Mononuclear cell (primary cell): ENCODE measurements around the gene DIAPH3. TPM values are rescaled to one million over a fixed set of nuclear protein-coding genes. Genes with fewer than 3 reads are reported as not detected.

Experiments
- H3K27me3 ChIP-seq: 2 replicates; pipeline ENCODE4 v1.6.0; 2011; ENCODE audit warnings: low read length, control low read depth; ENCODE audit not compliant: insufficient read depth
- H3K4me1 ChIP-seq: 2 replicates; pipeline ENCODE4 v1.5.1; 2011; ENCODE audit warnings: mild to moderate bottlenecking, low read length, control low read depth; ENCODE audit not compliant: insufficient read depth
- H3K4me3 ChIP-seq: 2 replicates; pipeline ENCODE4 v1.5.1; 2011; ENCODE audit warnings: mild to moderate bottlenecking, low read length, moderate library complexity
- H3K9me3 ChIP-seq: 2 replicates; pipeline ENCODE4 v1.5.1; 2011; ENCODE audit warnings: low read depth, mild to moderate bottlenecking, control low read depth, low read length
- total RNA-seq: library from RNA; depleted of rRNA; stranded (reverse); fragments of >200 nt; gene quantifications from one replicate; pipeline ENCODE4 v1.2.3, GENCODE V29; 2012

The DIAPH3 gene
- total RNA-seq, 1 donor, result 0.21 TPM

DNA sequence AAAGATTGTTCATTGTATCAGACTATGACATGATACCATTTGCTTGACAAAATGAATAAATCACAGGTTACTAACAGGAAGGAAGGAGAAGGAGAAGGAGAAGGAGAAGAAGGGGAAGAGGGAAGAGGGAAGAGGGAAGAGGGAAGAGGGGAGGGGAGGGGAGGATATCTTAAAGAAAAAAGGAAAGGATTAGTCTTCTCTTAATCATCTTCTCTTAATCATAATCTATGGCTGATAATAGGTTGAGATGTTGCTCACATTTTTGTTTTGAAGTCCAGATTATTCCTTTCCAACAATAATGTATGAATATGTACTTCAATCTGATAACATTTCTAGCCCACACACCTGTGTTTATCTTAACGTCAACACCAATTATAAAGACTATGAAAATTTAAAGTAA lies 25.1 kb downstream of the DIAPH3 start:
- Histone ChIP-seq H3K27me3 (no peaks in the 10 kb centered on the region), H3K4me1 (no peaks in the 10 kb centered on the region), H3K9me3 (no peaks in the 10 kb centered on the region), H3K4me3 (no peak overlapping the region)

- Histone ChIP-seq H3K27me3 (no peaks in the 10 kb centered on the region), H3K4me3 (no peak overlapping the region), H3K9me3 (no peaks in the 10 kb centered on the region), H3K4me1 (no peaks in the 10 kb centered on the region)
Measured at GRCh38 chr13:60137911-60138560, 25.7 kb downstream of the DIAPH3 start.

DNA sequence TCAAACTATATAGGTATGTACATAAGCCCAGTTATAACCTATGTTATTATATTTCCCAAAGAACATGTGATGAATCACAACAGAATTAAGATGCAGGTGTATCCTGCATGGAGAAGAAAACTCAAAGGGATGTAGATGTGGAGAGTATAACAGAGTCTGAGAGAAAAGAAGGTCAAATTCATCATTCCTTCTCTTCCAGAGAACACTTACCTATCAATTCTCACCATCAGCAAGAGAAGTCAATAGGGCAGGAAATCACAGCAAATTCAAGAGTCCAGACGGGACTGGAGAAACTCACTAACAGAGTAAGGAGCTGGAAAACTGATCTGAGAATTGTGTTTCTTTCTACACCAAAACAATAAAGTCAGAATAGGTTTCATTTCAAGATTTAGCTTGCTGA lies 28.4 kb downstream of the DIAPH3 start:
- Histone ChIP-seq H3K4me3 (no peak overlapping the region), H3K27me3 (no peaks in the 10 kb centered on the region), H3K4me1 (no peaks in the 10 kb centered on the region), H3K9me3 (no peaks in the 10 kb centered on the region)

- Histone ChIP-seq H3K9me3 (no peaks in the 10 kb centered on the region), H3K27me3 (no peaks in the 10 kb centered on the region), H3K4me1 (no peaks in the 10 kb centered on the region), H3K4me3 (no peak overlapping the region)
Measured at GRCh38 chr13:60134376-60134775, 29.4 kb downstream of the DIAPH3 start.

DNA sequence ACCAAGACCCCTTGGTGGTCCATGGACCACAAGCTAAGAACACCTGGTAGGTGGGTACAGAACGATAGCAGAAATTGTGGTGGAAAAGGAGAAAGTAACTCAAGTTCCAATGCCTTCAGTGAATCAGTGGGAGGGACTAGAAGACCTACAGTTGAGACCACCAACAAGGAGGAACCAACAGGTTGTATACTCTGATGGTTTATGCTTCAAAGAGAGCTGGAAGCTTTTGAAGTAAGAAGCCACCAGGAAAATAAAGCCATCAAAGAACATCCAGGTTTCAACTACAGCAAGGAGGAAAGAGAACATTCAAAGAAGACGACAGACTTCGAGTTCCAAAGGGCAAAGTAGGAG lies 42.4 kb downstream of the DIAPH3 start:
- Histone ChIP-seq H3K4me3 (no peak overlapping the region), H3K27me3 (no peaks in the 10 kb centered on the region), H3K9me3 (peaks cover 6% of the 10 kb centered on the region), H3K4me1 (no peaks in the 10 kb centered on the region)

GRCh38 chr13:60120617-60121336 lies 43.0 kb downstream of the DIAPH3 start:
- Histone ChIP-seq H3K9me3 (peaks cover under 1% of the 10 kb centered on the region), H3K4me1 (no peaks in the 10 kb centered on the region), H3K4me3 (no peak overlapping the region), H3K27me3 (no peaks in the 10 kb centered on the region)

GRCh38 chr13:60118696-60119400 lies 44.9 kb downstream of the DIAPH3 start:
- H3K4me1 ChIP-seq, result no peaks in the 10 kb centered on the region
- no peaks in the 10 kb centered on the region for H3K27me3 ChIP-seq
- H3K4me3 ChIP-seq, result no peak overlapping the region
- peaks cover 13% of the 10 kb centered on the region for H3K9me3 ChIP-seq

GRCh38 chr13:60114499-60115028 lies 49.2 kb downstream of the DIAPH3 start:
- H3K4me1 ChIP-seq, result no peaks in the 10 kb centered on the region
- no peaks in the 10 kb centered on the region for H3K27me3 ChIP-seq
- no peak overlapping the region for H3K4me3 ChIP-seq
- H3K9me3 ChIP-seq, result peaks cover 13% of the 10 kb centered on the region

DNA sequence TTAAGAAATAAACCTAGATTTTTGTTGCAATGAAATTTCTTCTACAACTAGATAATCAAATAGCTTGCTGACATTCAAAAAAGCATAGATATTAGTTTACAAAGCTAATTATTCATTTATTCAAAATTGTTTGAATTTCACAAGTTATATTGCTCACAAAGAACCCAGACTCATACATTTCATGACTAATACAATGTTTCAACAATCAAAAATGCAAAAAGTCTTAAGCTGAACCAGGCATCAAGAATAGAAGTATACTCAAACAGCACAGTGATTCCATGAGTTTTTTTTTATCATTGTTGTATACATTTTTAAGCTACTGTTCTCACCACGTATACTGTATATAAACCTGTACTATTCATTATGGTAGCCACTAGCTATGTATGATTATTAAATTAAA lies 51.0 kb downstream of the DIAPH3 start:
- H3K4me1 ChIP-seq, result no peaks in the 10 kb centered on the region
- peaks cover 13% of the 10 kb centered on the region for H3K9me3 ChIP-seq
- H3K27me3 ChIP-seq, result no peaks in the 10 kb centered on the region
- H3K4me3 ChIP-seq, result no peak overlapping the region

DNA sequence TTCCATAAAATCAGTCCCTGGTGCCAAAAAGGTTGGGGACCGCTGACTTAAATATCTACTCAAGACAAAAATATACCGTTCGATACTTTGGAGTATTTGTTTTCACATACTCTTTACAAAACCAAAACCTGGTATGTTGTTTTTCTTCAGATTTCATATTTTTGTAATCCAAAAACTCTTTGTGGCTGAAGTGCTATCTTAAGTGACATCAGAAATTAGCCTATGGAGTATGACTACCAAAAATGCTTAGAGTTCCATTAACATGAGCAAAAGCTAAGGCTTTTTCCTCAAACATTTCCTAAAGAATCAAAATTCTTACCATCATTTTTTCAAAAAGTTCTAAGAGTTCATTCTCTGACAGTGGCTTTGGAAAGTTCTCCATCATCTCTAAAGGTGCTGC lies 52.0 kb downstream of the DIAPH3 start:
- Histone ChIP-seq H3K4me3 (no peak overlapping the region), H3K4me1 (no peaks in the 10 kb centered on the region), H3K27me3 (no peaks in the 10 kb centered on the region), H3K9me3 (peaks cover 13% of the 10 kb centered on the region)

DNA sequence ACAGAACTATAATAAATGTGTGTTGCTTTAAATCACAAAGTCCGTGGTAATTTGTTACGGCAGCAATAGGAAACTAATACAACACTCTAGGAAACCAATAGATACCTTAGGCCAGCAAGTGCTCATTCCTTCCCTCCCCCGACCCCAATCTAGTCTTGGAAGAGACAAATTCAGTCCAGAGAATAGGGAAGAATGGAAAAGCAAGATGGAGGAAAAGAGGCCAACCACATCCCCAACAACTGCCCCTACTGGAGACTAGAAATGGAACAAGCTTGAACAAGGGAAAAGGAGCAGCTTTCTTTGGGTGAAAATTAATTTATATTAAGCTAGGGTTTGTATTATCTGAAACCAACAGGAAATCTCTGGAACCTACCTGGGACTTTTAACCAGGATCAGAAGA lies 54.4 kb downstream of the DIAPH3 start:
- Histone ChIP-seq H3K4me1 (no peaks in the 10 kb centered on the region), H3K27me3 (no peaks in the 10 kb centered on the region), H3K4me3 (no peak overlapping the region), H3K9me3 (peaks cover 5% of the 10 kb centered on the region)

- Histone ChIP-seq H3K4me3 (no peak overlapping the region), H3K9me3 (no peaks in the 10 kb centered on the region), H3K27me3 (no peaks in the 10 kb centered on the region), H3K4me1 (no peaks in the 10 kb centered on the region)
Measured at GRCh38 chr13:60108589-60108988, 55.1 kb downstream of the DIAPH3 start.

GRCh38 chr13:60099631-60100420 lies 63.9 kb downstream of the DIAPH3 start:
- Histone ChIP-seq H3K9me3 (no peaks in the 10 kb centered on the region), H3K27me3 (no peaks in the 10 kb centered on the region), H3K4me3 (no peak overlapping the region)

GRCh38 chr13:60095300-60095699 lies 68.4 kb downstream of the DIAPH3 start:
- Histone ChIP-seq H3K4me3 (no peak overlapping the region), H3K9me3 (no peaks in the 10 kb centered on the region), H3K4me1 (no peaks in the 10 kb centered on the region), H3K27me3 (no peaks in the 10 kb centered on the region)

More at GRCh38 chr13:60099631-60100420, 63.9 kb downstream of the DIAPH3 start:
- no peaks in the 10 kb centered on the region for H3K4me1 ChIP-seq
